Measurements from ENCODE around the gene MYOM1. TPM values are rescaled to one million over a fixed set of nuclear protein-coding genes. Genes with fewer than 3 reads are reported as not detected.
"Not testable (repeated sequence)": the region's sequence is repeated elsewhere in the genome, so short reads cannot be mapped to it uniquely, and the experiment has no call there.

MYOM1 gene
- total RNA-seq, 4 donors from 2014 or later = 2.3 to 3.1 (median 3.1) TPM

DNA sequence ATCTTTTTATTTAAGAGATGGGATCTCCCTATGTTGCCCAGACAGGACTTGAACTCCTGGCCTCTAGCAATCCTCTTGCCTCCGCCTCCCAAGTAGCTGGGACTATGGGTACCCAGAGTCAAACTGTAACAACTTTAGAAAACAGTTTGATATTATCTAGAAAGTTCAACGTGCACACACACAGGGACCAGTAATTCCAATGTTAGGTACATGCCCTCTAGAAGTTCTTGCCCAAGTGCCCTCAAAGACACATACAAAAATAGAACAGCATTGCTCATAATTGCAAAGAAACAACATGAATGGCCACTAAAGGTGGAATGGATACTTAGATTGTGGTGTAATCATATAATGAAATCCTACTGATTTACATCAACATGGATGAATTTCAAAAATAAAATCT, 194.2 kb downstream of the MYOM1 start:
- no peaks in the 10 kb centered on the region for H3K36me3 ChIP-seq
- no peak overlapping the region for H3K4me3 ChIP-seq (replicated peaks in 1 of 3)
- H3K27ac ChIP-seq = no peak overlapping the region
- TF ChIP-seq, protein P1, sequence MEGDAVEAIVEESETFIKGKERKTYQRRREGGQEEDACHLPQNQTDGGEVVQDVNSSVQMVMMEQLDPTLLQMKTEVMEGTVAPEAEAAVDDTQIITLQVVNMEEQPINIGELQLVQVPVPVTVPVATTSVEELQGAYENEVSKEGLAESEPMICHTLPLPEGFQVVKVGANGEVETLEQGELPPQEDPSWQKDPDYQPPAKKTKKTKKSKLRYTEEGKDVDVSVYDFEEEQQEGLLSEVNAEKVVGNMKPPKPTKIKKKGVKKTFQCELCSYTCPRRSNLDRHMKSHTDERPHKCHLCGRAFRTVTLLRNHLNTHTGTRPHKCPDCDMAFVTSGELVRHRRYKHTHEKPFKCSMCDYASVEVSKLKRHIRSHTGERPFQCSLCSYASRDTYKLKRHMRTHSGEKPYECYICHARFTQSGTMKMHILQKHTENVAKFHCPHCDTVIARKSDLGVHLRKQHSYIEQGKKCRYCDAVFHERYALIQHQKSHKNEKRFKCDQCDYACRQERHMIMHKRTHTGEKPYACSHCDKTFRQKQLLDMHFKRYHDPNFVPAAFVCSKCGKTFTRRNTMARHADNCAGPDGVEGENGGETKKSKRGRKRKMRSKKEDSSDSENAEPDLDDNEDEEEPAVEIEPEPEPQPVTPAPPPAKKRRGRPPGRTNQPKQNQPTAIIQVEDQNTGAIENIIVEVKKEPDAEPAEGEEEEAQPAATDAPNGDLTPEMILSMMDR (IDR thresholded peaks at IDR 0.05) = no peak
- no peak for TF ChIP-seq POLR2A (IDR thresholded peaks at IDR 0.05)
- intact Hi-C loops (cut with DNase I) = no loop called here
- H3K4me1 ChIP-seq = no peaks in the 10 kb centered on the region
- no peak for DNase-seq
- no peaks in the 10 kb centered on the region for H3K9me3 ChIP-seq
- H3K27me3 ChIP-seq = no peaks in the 10 kb centered on the region
- WGBS, 2 donors = 79 to 89% methylated on average over 2 of the region's 2 CpGs

DNA sequence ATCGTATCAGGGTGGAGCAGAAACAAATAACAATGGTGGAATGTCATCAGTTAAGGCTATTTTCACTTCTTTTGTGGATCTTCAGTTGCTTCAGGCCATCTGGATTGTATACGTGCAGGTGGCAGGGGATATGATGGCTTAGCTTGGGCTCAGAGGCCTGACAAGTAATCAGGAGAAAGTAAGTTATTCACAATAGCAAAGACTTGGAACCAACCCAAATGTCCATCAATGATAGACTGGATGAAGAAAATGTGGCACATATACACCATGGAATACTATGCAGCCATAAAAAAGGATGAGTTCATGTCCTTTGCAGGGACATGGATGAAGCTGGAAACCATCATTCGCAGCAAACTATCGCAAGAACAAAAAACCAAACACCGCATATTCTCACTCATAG, 196.2 kb downstream of the MYOM1 start:
- H3K9me3 ChIP-seq; H3K27me3 ChIP-seq; H3K27ac ChIP-seq; H3K36me3 ChIP-seq; intact Hi-C loops (cut with DNase I); H3K4me3 ChIP-seq (replicated peaks in 1 of 3); DNase-seq; H3K4me1 ChIP-seq: not testable (repeated sequence)
- WGBS, 2 donors = 95 to 100% methylated on average over 2 of the region's 5 CpGs

Small RNA genes within 50 kb of the gene (small RNA-seq; reads per million reads assigned to genes)
- gene RF00156 (not detected), gene RNU7-25P (not detected)

Other genes with a start within 250 kb of the MYOM1 start
- gene LPIN2, start 206.8 kb downstream of the MYOM1 start, total RNA-seq = 10 to 100 TPM; 39.4 to 68.0 (median 47.4) TPM
- 100 to 1,000 TPM; 306 to 544 (median 331) TPM for gene MYL12A, start 27.8 kb upstream of the MYOM1 start, total RNA-seq
- gene MYL12B, start 42.2 kb upstream of the MYOM1 start, total RNA-seq = 100 to 1,000 TPM; 334 to 467 (median 446) TPM
- 10 to 100 TPM; 46.4 to 62.3 (median 52.3) TPM for gene TGIF1, start 230.2 kb upstream of the MYOM1 start, total RNA-seq

Measured in thyroid gland (tissue), 4 donors.